GM21447 (cell line): Measurements from ENCODE around the gene TUBB2B.
"Not testable (repeated sequence)": the region's sequence is repeated elsewhere in the genome, so short reads cannot be mapped to it uniquely, and the experiment has no call there.

Experiments used
- ATAC-seq: cut with Tn5 transposase; IDR thresholded peaks from one replicate; pipeline ENCODE4 v1.9.1; 2021; ENCODE audit not compliant: unreplicated experiment

TUBB2B gene

DNA sequence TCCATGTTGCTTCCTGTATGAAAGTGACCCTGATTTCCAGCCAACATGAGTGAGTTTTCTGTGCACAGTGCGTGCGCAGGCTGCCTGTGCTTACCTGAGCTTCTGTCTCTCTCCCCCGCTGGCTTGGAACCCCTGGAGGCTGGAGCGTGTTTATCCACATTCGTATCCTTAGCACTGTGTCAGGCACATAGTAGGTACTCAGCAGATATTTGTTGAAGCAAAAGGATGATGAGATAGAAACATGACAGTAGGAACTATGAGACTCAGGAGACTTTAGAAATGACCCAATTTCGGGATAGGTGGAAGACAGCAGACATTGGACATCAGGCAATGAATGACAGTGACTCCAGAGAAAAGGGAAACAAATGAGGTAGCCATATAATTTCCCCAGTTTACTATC is 15.2 kb downstream of the TUBB2B start:
- no peak for ATAC-seq

DNA sequence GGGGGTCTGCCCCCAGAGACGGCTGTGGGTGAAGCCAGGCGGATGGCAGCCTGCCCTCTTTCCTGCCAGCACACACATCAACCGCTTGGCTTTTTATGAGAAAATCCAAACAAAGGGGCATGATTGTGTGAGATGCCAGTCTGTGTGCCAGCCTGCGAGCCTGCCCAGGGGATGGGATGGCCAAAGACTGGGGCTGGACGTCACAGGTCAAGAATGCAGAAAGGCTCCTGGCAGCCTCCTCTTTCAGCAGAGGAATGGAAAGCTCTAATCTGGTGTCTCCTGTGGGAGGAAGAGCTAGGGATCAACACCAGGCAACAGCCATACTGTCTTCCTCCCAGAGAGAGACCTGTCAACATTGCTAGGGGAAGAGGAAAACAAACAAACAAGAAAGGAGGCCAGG is 15.8 kb downstream of the TUBB2B start:
- ATAC-seq, result no peak

DNA sequence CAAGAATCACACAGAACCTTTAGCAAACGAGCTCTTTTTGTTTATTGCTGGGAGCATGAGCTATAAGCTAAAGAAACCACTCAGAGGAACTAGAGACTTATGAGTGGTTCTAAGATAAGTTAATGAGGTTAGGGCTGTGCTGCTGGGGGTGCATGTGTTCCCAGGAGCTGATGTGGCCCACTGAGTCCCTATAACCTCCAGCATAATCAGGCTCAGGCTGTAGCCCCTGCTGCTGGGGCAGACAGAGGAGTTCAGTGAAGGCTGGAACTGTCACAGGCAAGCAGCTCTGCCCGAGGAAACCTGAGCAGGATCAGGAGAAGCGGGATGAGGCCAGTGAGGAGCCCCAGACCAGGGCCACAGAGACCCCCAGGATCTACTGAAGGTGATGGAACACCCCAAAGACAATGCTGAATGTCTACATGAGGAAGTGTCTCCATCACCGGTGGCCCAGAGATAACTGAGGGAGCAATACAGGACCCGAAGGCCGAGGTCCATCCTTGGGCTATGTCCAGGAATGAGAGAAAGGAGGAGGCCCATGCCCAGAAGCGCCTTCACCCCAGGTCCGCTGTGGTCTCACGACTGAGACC is 17.3 kb downstream of the TUBB2B start:
- peak; percentile 14 for ATAC-seq

- peak; percentile 58 for ATAC-seq
Measured at GRCh38 chr6:3209114-3210023, 18.1 kb downstream of the TUBB2B start.

DNA sequence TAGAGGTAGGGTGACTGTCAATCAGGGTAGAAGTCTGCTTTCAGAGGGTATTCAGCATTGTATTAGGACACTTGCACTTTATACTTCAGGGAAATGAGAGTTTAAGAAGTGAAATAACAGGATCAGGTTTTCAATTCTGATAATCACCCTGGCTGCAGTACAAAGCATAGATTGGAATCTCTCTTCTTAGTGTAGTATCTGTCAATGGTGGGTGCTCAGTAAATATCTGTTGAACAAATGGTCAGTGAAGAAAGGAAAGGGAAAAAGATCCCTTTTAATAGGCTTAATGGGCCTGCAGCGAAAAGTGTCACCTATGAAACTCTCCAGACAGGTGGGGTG is 18.7 kb downstream of the TUBB2B start:
- ATAC-seq, result no peak

DNA sequence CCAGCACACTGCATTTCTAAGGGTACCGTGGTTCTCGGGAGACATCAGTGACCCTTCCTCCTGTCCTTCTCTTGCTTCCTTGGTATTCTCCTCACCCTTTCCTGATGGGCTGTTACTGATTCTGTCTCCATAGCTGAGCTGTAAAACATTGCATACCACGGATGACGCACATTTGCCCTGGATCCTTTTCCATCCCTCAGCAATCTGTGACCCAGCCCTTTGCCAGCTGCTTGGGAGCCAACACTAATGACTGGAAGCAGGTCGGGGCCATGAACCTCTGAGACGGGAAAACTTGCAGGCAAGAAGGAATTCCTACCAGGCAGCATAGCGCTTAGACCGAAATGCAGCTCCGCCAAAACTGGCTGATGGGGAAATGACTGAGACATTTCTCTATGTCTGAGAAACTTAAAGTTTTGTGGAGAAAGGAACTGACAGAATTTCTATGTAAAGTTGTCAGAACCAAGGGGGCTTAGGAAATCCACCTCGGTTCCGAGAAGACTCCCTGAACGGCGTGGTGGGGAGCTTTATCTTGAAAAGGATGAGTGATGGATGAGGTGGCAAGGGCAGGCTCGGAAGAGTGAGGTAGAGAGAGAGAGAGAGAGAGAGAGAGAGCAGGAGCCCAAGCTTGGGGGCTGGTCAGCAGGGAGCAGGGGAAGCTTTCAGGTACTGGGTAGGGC is 19.2 kb downstream of the TUBB2B start:
- ATAC-seq, result no peak

GRCh38 chr6:3206339-3207015 is 21.0 kb downstream of the TUBB2B start:
- ATAC-seq, result no peak

DNA sequence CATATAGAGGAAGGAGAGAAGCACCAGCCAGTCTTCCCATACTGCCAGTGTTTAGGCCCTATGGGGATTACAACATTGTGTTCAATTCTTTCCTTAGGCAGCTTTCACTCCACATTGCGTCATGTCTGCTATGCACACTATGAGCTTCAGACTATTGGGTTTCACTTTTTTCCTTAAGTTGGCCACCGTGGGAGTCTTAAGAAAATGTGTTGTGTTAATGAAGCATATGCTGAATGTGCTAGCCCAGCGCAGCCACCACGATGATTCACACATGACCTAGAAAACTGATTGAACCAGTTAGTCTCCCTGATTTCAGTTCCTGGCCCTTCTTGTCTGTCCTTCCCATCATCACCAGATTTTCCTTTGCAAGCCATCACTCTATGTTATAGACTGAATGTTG is 21.5 kb downstream of the TUBB2B start:
- ATAC-seq, result no peak

DNA sequence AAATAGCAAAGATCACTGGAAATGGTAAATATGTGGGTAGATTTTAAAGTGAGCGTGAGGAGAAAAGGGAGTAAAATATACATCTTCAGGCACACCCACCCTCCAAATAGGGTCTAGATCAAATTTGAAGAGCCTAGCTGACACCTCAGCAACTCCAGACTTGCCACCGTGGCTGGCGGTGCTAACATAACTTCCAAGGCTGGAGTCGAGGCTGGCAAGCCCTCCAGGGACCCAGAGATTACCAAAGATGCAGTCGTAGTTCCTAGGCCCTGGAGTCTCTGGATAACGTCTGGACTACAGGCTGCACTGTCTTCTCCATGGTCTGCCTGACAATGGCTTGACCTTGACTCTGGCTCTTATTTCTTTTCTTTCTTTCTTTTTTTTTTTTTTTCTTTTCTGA is 22.5 kb downstream of the TUBB2B start:
- ATAC-seq, result no peak

DNA sequence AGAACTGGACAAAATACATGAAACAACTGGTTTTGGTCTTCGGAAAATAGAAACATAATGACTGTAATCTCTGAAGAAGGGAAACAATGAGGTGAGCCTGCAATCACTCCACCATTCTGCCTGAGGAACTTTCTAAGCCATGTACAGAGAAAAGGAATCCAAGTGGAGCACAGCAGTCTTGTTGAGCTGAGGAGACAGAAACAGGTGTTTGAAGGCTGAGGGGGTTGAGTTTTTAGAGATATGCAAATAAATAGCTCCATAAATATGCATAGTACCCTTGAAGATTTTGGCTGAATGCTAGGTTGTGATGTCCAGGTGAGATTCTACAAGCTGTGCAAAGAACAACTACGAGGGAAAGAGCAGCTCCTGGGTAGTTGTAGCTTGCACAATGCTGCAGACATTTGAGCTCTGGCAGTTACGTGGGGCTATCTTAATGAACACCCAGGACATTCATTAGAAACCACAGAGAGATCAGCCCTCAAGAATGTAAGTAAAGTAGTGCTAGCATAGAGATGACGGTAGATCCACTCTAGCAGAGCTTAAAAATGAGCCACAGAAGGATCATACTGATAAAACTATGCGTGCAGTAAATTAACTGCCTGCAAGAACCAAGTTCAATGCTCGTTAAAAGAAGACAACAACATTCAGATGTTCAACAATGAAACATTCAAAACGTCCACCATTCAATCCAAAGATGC is 24.3 kb downstream of the TUBB2B start:
- ATAC-seq, result no peak

GRCh38 chr6:3201388-3201787 is 26.1 kb downstream of the TUBB2B start:
- ATAC-seq, result no peak

DNA sequence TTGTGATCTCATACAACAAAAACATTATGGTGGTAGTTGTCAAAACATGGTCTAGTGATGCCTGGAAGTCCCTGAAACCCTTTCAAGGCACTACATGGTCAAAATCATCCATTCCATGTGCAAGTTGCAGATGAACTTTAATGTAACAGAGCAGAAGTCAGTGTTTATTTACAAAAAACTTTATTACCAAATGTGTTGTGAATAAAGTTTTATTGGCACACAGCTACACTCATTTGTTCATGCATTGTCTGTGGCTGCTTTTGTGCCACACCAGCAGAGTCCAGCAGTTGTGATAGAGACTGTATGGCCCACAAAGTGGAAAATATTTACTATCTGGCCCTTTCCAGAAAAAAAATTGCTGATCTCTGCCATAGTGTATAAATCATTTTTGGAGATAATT is 26.8 kb downstream of the TUBB2B start:
- no peak for ATAC-seq

- no peak for ATAC-seq
Measured at GRCh38 chr6:3199382-3199781, 28.1 kb downstream of the TUBB2B start.

- not testable (repeated sequence) for ATAC-seq
Measured at GRCh38 chr6:3197734-3198133, 29.7 kb downstream of the TUBB2B start.

DNA sequence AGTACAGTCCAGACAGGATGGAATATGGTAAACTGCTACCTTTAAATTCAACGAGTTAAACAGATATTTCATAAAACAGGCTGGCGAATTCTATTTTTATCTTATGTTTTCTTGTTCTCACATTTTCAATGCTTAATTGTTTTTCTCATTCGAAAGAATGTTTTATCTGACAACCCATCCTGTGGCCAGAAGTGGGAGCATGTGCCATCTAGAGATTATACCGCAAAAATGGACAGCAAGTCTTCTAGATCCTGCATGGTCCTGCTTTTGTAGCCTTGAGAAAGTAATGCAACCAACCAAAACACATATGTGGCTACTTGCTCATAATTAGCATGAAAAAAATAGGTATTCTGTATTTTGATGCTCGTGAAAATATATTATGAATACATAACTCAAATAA is 30.7 kb downstream of the TUBB2B start:
- no peak for ATAC-seq

- no peak for ATAC-seq
Measured at GRCh38 chr6:3195695-3196497, 31.6 kb downstream of the TUBB2B start.

DNA sequence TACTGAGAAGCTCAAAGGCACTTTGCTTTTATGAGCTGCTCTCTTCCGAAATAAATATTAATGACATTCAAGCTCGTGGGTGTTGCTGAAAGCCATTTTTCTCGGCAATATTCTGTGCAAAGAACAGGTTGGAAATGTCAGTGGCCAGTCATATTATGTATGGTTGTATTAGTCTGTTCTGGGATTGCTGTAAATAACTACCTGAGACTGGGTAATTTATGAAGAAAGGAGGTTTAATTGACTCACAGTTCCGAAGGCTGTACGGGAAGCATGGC is 32.1 kb downstream of the TUBB2B start:
- ATAC-seq, result no peak

GRCh38 chr6:3194535-3195419 is 32.7 kb downstream of the TUBB2B start:
- no peak for ATAC-seq

GRCh38 chr6:3193102-3193849 is 34.2 kb downstream of the TUBB2B start:
- no peak for ATAC-seq
